Calu3 (cell line): ENCODE measurements around the gene SGCD. TPM values are rescaled to one million over a fixed set of nuclear protein-coding genes. Genes with fewer than 3 reads are reported as not detected.

ENCODE experiments used
- BruUV-seq: library from RNA; stranded (reverse); fragments of 400-500 nt; replicated peaks from 2 replicates; lab custom pipeline; 2021; lab: Mats Ljungman, UMichigan
- CTCF ChIA-PET: fragments of 300-600 bp; sonication (Branson Sonifier 250); formaldehyde crosslinking; loops from one replicate; lab custom pipeline; 2022; ENCODE audit warnings: antibody characterized with exemption; lab: Charles Lee
- DNase-seq: peaks from one replicate; pipeline ENCODE4 v3.0.0; 2022
- H3K27ac Mint-ChIP-seq: one replicate; pipeline ENCODE4 v1.8.0; 2022; ENCODE audit warnings: mixed read lengths; ENCODE audit not compliant: unreplicated experiment
- H3K27me3 Mint-ChIP-seq: one replicate; pipeline ENCODE4 v1.8.0; 2022; ENCODE audit warnings: mixed read lengths; ENCODE audit not compliant: unreplicated experiment
- H3K36me3 Mint-ChIP-seq: one replicate; pipeline ENCODE4 v1.8.0; 2022; ENCODE audit warnings: mild to moderate bottlenecking, moderate library complexity, mixed read lengths; ENCODE audit not compliant: insufficient read depth, unreplicated experiment
- H3K4me1 Mint-ChIP-seq: one replicate; pipeline ENCODE4 v1.8.0; 2022; ENCODE audit warnings: mild to moderate bottlenecking, low read depth, mixed read lengths; ENCODE audit not compliant: unreplicated experiment
- H3K4me3 Mint-ChIP-seq: one replicate; pipeline ENCODE4 v1.8.0; 2022; ENCODE audit warnings: mild to moderate bottlenecking, low read depth, moderate library complexity, mixed read lengths; ENCODE audit not compliant: unreplicated experiment
- H3K9me3 Mint-ChIP-seq: one replicate; pipeline ENCODE4 v1.8.0; 2022; ENCODE audit warnings: low read depth, mixed read lengths; ENCODE audit not compliant: unreplicated experiment
- CTCF ChIP-seq: fragments of 200-600 bp; IDR thresholded peaks from one replicate; pipeline ENCODE4 v1.8.0; 2022; ENCODE audit warnings: antibody characterized with exemption; ENCODE audit not compliant: unreplicated experiment
- intact Hi-C: fragments of 100-400 bp; cut with micrococcal nuclease; formaldehyde crosslinking; loops from one replicate; pipeline ENCODE4 v1.10.0; 2022; ENCODE audit not compliant: unreplicated experiment
- total RNA-seq: library from RNA; stranded (reverse); gene quantifications from 2 replicates; pipeline ENCODE4 v1.2.3, GENCODE V29; 2022

The SGCD gene
- total RNA-seq, 1 experiment from 2014 or later: not detected

GRCh38 chr5:156451505-156451904 is 124.5 kb downstream of the SGCD start:
- no peak for TF ChIP-seq CTCF
- Mint-ChIP-seq H3K27me3 (peaks cover 38% of the 10 kb centered on the region), H3K27ac (no peak overlapping the region), H3K4me3 (no peak overlapping the region), H3K9me3 (peaks cover 6% of the 10 kb centered on the region), H3K36me3 (no peaks in the 10 kb centered on the region), H3K4me1 (no peaks in the 10 kb centered on the region)
- no TSS peak for BruUV-seq
- intact Hi-C loops: no loop called here
- no peak for DNase-seq
- CTCF ChIA-PET: no interaction called here

- no peak for DNase-seq
- no peak for TF ChIP-seq CTCF
- Mint-ChIP-seq H3K4me3 (no peak overlapping the region), H3K27ac (no peak overlapping the region), H3K9me3 (peaks cover 6% of the 10 kb centered on the region), H3K27me3 (peaks cover 33% of the 10 kb centered on the region), H3K36me3 (no peaks in the 10 kb centered on the region), H3K4me1 (no peaks in the 10 kb centered on the region)
- CTCF ChIA-PET: no interaction called here
- intact Hi-C loops: no loop called here
- BruUV-seq: no TSS peak
These were observed 129.9 kb downstream of the SGCD start for GRCh38 chr5:156456857-156457256.

- Mint-ChIP-seq H3K27me3 (peaks cover 16% of the 10 kb centered on the region), H3K4me3 (no peak overlapping the region), H3K27ac (no peak overlapping the region), H3K9me3 (no peaks in the 10 kb centered on the region), H3K36me3 (no peaks in the 10 kb centered on the region), H3K4me1 (no peaks in the 10 kb centered on the region)
- BruUV-seq: no TSS peak
- intact Hi-C loops: no loop called here
- TF ChIP-seq CTCF: no peak
- no peak for DNase-seq
- CTCF ChIA-PET: no interaction called here
These were observed 132.9 kb downstream of the SGCD start for GRCh38 chr5:156459812-156460385.

- CTCF ChIA-PET: no interaction called here
- no peaks in the 10 kb centered on the region for H3K36me3 Mint-ChIP-seq
- no peaks in the 10 kb centered on the region for H3K9me3 Mint-ChIP-seq
- H3K4me3 Mint-ChIP-seq: no peak overlapping the region
- no peak for TF ChIP-seq CTCF
- intact Hi-C loops: no loop called here
- BruUV-seq: no TSS peak
- DNase-seq: no peak
- H3K27ac Mint-ChIP-seq: no peak overlapping the region
- H3K27me3 Mint-ChIP-seq: peaks cover 12% of the 10 kb centered on the region
- H3K4me1 Mint-ChIP-seq: no peaks in the 10 kb centered on the region
These were observed 133.5 kb downstream of the SGCD start for GRCh38 chr5:156460471-156460870.
